IMR-90 (cell line): ENCODE measurements around the gene RELN. TPM values are rescaled to one million over a fixed set of nuclear protein-coding genes. Genes with fewer than 3 reads are reported as not detected.

ENCODE experiments used
- ATAC-seq: fragments of 200-7000 bp; cut with Tn5 transposase; 2 replicates; pipeline ENCODE4 v1.9.1; 2020; ENCODE audit warnings: low read depth, mild to moderate bottlenecking, moderate library complexity
- BruUV-seq: library from RNA; stranded (reverse); fragments of 400-500 nt; replicated peaks from 2 replicates; lab custom pipeline; 2021; lab: Mats Ljungman, UMichigan
- CTCF ChIA-PET: fragments of 300-600 bp; formaldehyde crosslinking; extraction: SDS; loops from one replicate; lab custom pipeline; 2021; ENCODE audit warnings: antibody characterized with exemption; lab: Yijun Ruan, JAX
- POLR2A ChIA-PET: fragments of 300-600 bp; sonication (Branson Sonifier 250); formaldehyde crosslinking; loops from one replicate; lab custom pipeline; 2022; ENCODE audit warnings: antibody characterized with exemption; ENCODE audit not compliant: unreplicated experiment; lab: Charles Lee
- DNase-seq: peaks from one replicate; pipeline ENCODE4 v3.0.0; 2013
- H2AFZ ChIP-seq: replicated peaks from 2 replicates; pipeline ENCODE3; 2013; ENCODE audit warnings: low read length, mild to moderate bottlenecking; ENCODE audit not compliant: poor library complexity
- H2AK5ac ChIP-seq: 2 replicates; pipeline ENCODE4 v1.6.1; 2013; ENCODE audit warnings: low read depth, low read length, inconsistent platforms
- H2AK9ac ChIP-seq: replicated peaks from 2 replicates; pipeline ENCODE3; 2013; ENCODE audit warnings: mild to moderate bottlenecking, low read depth, low read length, moderate library complexity; ENCODE audit not compliant: poor library complexity
- H2BK120ac ChIP-seq: 2 replicates; pipeline ENCODE4 v1.6.1; 2013; ENCODE audit warnings: low read depth, low read length, inconsistent platforms
- H2BK15ac ChIP-seq: 3 replicates; pipeline ENCODE4 v1.6.1; 2013; ENCODE audit warnings: low read depth, low read length, inconsistent platforms
- H2BK20ac ChIP-seq: 2 replicates; pipeline ENCODE4 v1.6.1; 2013; ENCODE audit warnings: low read depth, mild to moderate bottlenecking, inconsistent platforms, low read length, moderate library complexity
- H2BK5ac ChIP-seq: 2 replicates; pipeline ENCODE4 v1.6.1; 2013; ENCODE audit warnings: mild to moderate bottlenecking, low read depth, low read length, inconsistent platforms; ENCODE audit not compliant: poor library complexity, severe bottlenecking
- H3K14ac ChIP-seq: replicated peaks from 2 replicates; pipeline ENCODE4 v1.6.1; 2013; ENCODE audit warnings: low read depth, low read length, inconsistent platforms
- H3K18ac ChIP-seq: 2 replicates; pipeline ENCODE4 v1.6.1; 2013; ENCODE audit warnings: low read depth, low read length, control low read depth
- H3K23ac ChIP-seq: 2 replicates; pipeline ENCODE4 v1.6.1; 2013; ENCODE audit warnings: low read depth, low read length, inconsistent platforms
- H3K27ac ChIP-seq: 2 replicates; pipeline ENCODE4 v1.5.1; 2013; ENCODE audit warnings: mild to moderate bottlenecking, control low read depth, low read length; ENCODE audit not compliant: insufficient read depth
- H3K27me3 ChIP-seq: 2 replicates; pipeline ENCODE4 v1.6.1; 2013; ENCODE audit warnings: low read length; ENCODE audit not compliant: control insufficient read depth, insufficient read depth
- H3K36me3 ChIP-seq: 2 replicates; pipeline ENCODE4 v1.6.1; 2013; ENCODE audit warnings: low read length, mixed read lengths; ENCODE audit not compliant: control insufficient read depth, insufficient read depth
- H3K4ac ChIP-seq: 2 replicates; pipeline ENCODE4 v1.6.1; 2013; ENCODE audit warnings: low read depth, low read length, inconsistent platforms
- H3K4me1 ChIP-seq: 2 replicates; pipeline ENCODE4 v1.6.1; 2013; ENCODE audit warnings: low read length, mixed read lengths; ENCODE audit not compliant: control insufficient read depth, insufficient read depth
- H3K4me2 ChIP-seq: 2 replicates; pipeline ENCODE4 v1.6.1; 2013; ENCODE audit warnings: low read depth, mild to moderate bottlenecking, control low read depth, low read length, moderate library complexity
- H3K4me3 ChIP-seq: 2 replicates; pipeline ENCODE4 v1.5.1; 2013; ENCODE audit warnings: low read depth, mild to moderate bottlenecking, control low read depth, low read length, moderate library complexity; ENCODE audit not compliant: insufficient read depth
- H3K56ac ChIP-seq: 2 replicates; pipeline ENCODE4 v1.6.1; 2013; ENCODE audit warnings: low read length, inconsistent platforms; ENCODE audit not compliant: insufficient read depth; ENCODE audit errors: extremely low read depth
- H3K79me1 ChIP-seq, 2 experiments: 2 replicates each; pipeline ENCODE4 v1.6.1; 2013; ENCODE audit warnings: low read length in 2 of 2, inconsistent platforms in 1 of 2, low read depth in 1 of 2
- H3K9ac ChIP-seq: 2 replicates; pipeline ENCODE4 v1.6.1; 2013; ENCODE audit warnings: low read depth, low read length, control low read depth
- H3K9me1 ChIP-seq: 2 replicates; pipeline ENCODE4 v1.6.1; 2013; ENCODE audit warnings: low read length, inconsistent platforms; ENCODE audit not compliant: insufficient read depth
- H3K9me3 ChIP-seq: 2 replicates; pipeline ENCODE4 v1.6.1; 2013; ENCODE audit warnings: low read length; ENCODE audit not compliant: control insufficient read depth, insufficient read depth
- H4K20me1 ChIP-seq: 2 replicates; pipeline ENCODE4 v1.6.1; 2013; ENCODE audit warnings: low read length, inconsistent platforms; ENCODE audit not compliant: insufficient read depth
- H4K5ac ChIP-seq: 2 replicates; pipeline ENCODE4 v1.6.1; 2013; ENCODE audit warnings: mild to moderate bottlenecking, low read depth, low read length, control low read depth
- H4K8ac ChIP-seq, 2 experiments: 2 replicates each; pipeline ENCODE4 v1.6.1; 2013; ENCODE audit warnings: low read depth in 2 of 2, low read length in 2 of 2, control low read depth in 1 of 2, inconsistent platforms in 1 of 2
- H4K91ac ChIP-seq: 2 replicates; pipeline ENCODE4 v1.6.1; 2013; ENCODE audit warnings: low read depth, low read length, inconsistent platforms; ENCODE audit not compliant: insufficient read depth
- CTCF ChIP-seq: conservative IDR thresholded peaks from 2 replicates; pipeline ENCODE4 v1.5.1; 2012; ENCODE audit warnings: mild to moderate bottlenecking, low read depth, low read length, improper control_type of control experiment
- ELK1 ChIP-seq: fragments of 150-350 bp; IDR thresholded peaks from 2 replicates; pipeline ENCODE4 v1.6.1; 2016; ENCODE audit warnings: low read depth, mild to moderate bottlenecking, low read length, moderate library complexity, borderline replicate concordance
- MAZ ChIP-seq: IDR thresholded peaks from 2 replicates; pipeline ENCODE4 v1.6.1; 2012; ENCODE audit warnings: low read depth, mild to moderate bottlenecking, low read length, improper control_type of control experiment, moderate library complexity, borderline replicate concordance
- MXI1 ChIP-seq: IDR thresholded peaks from 2 replicates; pipeline ENCODE4 v1.6.1; 2012; ENCODE audit warnings: low read depth, mild to moderate bottlenecking, low read length, moderate library complexity, borderline replicate concordance
- NFE2L2 ChIP-seq: fragments of 150-350 bp; IDR thresholded peaks from 2 replicates; pipeline ENCODE4 v1.6.1; 2016; ENCODE audit warnings: low read depth, mild to moderate bottlenecking, low read length
- WGBS, 2 experiments: methylation state at CpG; one replicate each; pipeline versions ENCODE4 v1.1.5 to v1.1.7; 2013; ENCODE audit warnings: missing lambda C conversion rate in 2 of 2; ENCODE audit not compliant: insufficient read length in 1 of 2; ENCODE audit errors: extremely low coverage in 2 of 2; 5-methylcytosine and 5-hydroxymethylcytosine counted together
- dilution Hi-C: fragments of 300-500 bp; cut with HindIII; formaldehyde crosslinking; loops from one replicate; pipeline ENCODE4 v1.14.3; 2018; ENCODE audit warnings: low sequenced_read_pairs; ENCODE audit not compliant: unreplicated experiment
- in situ Hi-C: fragments of 300-500 bp; cut with MboI; formaldehyde crosslinking; loops from 3 replicates; pipeline ENCODE4 v1.14.3; 2019; ENCODE audit warnings: low sequenced_read_pairs, inconsistent platforms, mixed read lengths
- intact Hi-C: fragments of 100-400 bp; cut with micrococcal nuclease; formaldehyde crosslinking; loops from 2 replicates; pipeline ENCODE4 v1.10.0; 2022
- polyA plus RNA-seq, 3 experiments: library from polyadenylated mRNA; depleted of rRNA; stranded (reverse); fragments of >200 nt; gene quantifications; 2 replicates each; pipeline ENCODE4 v1.2.3, GENCODE V29; 2012; ENCODE audit warnings: low replicate concordance in 1 of 3
- total RNA-seq: library from RNA; depleted of rRNA; stranded (reverse); fragments of >200 nt; gene quantifications from 2 replicates; pipeline ENCODE4 v1.2.3, GENCODE V29; 2012

RELN gene
- total and polyA plus RNA-seq, 2 of the 4 experiments (the other 2 are of a cell fraction) = 14.7 to 23.7 TPM

- Histone ChIP-seq H4K5ac (peak overlapping the region; percentile 70; the same call in 1 of the 2 replicates), H3K14ac (peak overlapping the region; percentile 53; the same call in 1 of the 2 replicates), H4K8ac (peak overlapping the region; percentile 7 to 75; a peak in 3 of 4 replicates), H2AFZ (no peak overlapping the region), H2BK15ac (peak overlapping the region; percentile 92; the same call in 1 of the 3 replicates), H2AK9ac (no peak overlapping the region), H3K18ac (peak overlapping the region; percentile 10; the same call in 1 of the 2 replicates), H4K20me1 (no peaks in the 10 kb centered on the region), H3K4me1 (peaks cover 6% of the 10 kb centered on the region; the same call in 1 of the 2 replicates), H3K23ac (peak overlapping the region; percentile 54; the same call in 1 of the 2 replicates), H4K91ac (peak overlapping the region; percentile 24; the same call in 1 of the 2 replicates), H2BK5ac (peak overlapping the region; percentile 80), H2AK5ac (peak overlapping the region; percentile 89; the same call in 1 of the 2 replicates), H3K4ac (peak overlapping the region; percentile 41; the same call in 1 of the 2 replicates), H3K79me1 (no peaks in the 10 kb centered on the region), H2BK20ac (peak overlapping the region; percentile 71), H2BK120ac (peak overlapping the region; percentile 77), H3K9ac (no peak overlapping the region), H3K4me3 (no peak overlapping the region), H3K27me3 (no peaks in the 10 kb centered on the region), H3K27ac (no peak overlapping the region), H3K9me3 (no peaks in the 10 kb centered on the region), H3K56ac (no peak overlapping the region), H3K36me3 (peaks cover 3% of the 10 kb centered on the region), H3K9me1 (peaks cover 4% of the 10 kb centered on the region; the same call in 1 of the 2 replicates), H3K4me2 (no peak overlapping the region)
- dilution Hi-C loops (no loop called here), intact Hi-C loops (no loop called here), in situ Hi-C loops (no loop called here)
- WGBS, 2 experiments = no CpG with 5 or more reads among the region's 2 CpGs
- CTCF ChIA-PET = no interaction called here
- TF ChIP-seq ELK1 (no peak), MXI1 (no peak), CTCF (no peak), NFE2L2 (peak; percentile 37; the same call in 1 of the 2 replicates), MAZ (no peak)
- no TSS peak for BruUV-seq
- ATAC-seq = no peak
- POLR2A ChIA-PET = no interaction called here
- DNase-seq = peak; percentile 60
Measured at GRCh38 chr7:103630318-103630717, 359.1 kb downstream of the RELN start.
